Endothelial cell of umbilical vein (primary cell): ENCODE results near the gene TREX2. TPM values are rescaled to one million over a fixed set of nuclear protein-coding genes. Genes with fewer than 3 reads are reported as not detected.

ENCODE experiments used
- BruUV-seq: library from RNA; stranded (reverse); fragments of 400-500 nt; replicated peaks from 2 replicates; lab custom pipeline; 2021; lab: Mats Ljungman, UMichigan
- CTCF ChIA-PET: fragments of 300-600, 350-600 bp; sonication (Branson Sonifier 250); formaldehyde crosslinking; loops from one replicate; lab custom pipeline; 2021; ENCODE audit warnings: antibody characterized with exemption, inconsistent platforms; lab: Charles Lee
- POLR2A ChIA-PET: fragments of 300-600, 350-600 bp; sonication (Branson Sonifier 250); formaldehyde crosslinking; loops from one replicate; lab custom pipeline; 2021; ENCODE audit warnings: antibody characterized with exemption, inconsistent platforms; lab: Charles Lee
- DNase-seq: peaks from one replicate; pipeline ENCODE4 v3.0.0-alpha.2; 2011; ENCODE audit warnings: low read depth, low spot score
- FAIRE-seq: peaks from 2 replicates; lab custom pipeline; 2011; peaks lifted over from hg19 to GRCh38; lab: Jason Lieb, UNC
- H2AFZ ChIP-seq: 2 replicates; pipeline ENCODE4 v1.6.0; 2012; ENCODE audit warnings: low read depth, low read length, control low read depth, inconsistent platforms
- H3K27ac ChIP-seq: 2 replicates; pipeline ENCODE4 v1.5.1; 2011; ENCODE audit warnings: low read depth, mild to moderate bottlenecking, control low read depth, low read length, moderate library complexity; ENCODE audit not compliant: insufficient read depth
- H3K27me3 ChIP-seq, 2 experiments: 2 replicates each; pipeline versions ENCODE4 v1.6.0 to v1.6.1; 2011; ENCODE audit warnings: low read length in 2 of 2, mixed read lengths in 1 of 2; ENCODE audit not compliant: control insufficient read depth in 2 of 2, insufficient read depth in 2 of 2
- H3K36me3 ChIP-seq, 2 experiments: 2 replicates in 1 of 2; 3 replicates in 1 of 2; pipeline ENCODE4 v1.5.1; 2011; ENCODE audit warnings: low read length in 2 of 2, mild to moderate bottlenecking in 1 of 2, moderate library complexity in 1 of 2; ENCODE audit not compliant: control insufficient read depth in 2 of 2, insufficient read depth in 2 of 2; ENCODE audit errors: extremely low read depth in 1 of 2
- H3K4me1 ChIP-seq: 3 replicates; pipeline ENCODE4 v1.5.1; 2011; ENCODE audit warnings: mild to moderate bottlenecking, low read length; ENCODE audit not compliant: control insufficient read depth, insufficient read depth; ENCODE audit errors: extremely low read depth
- H3K4me2 ChIP-seq: 2 replicates; pipeline ENCODE4 v1.6.1; 2011; ENCODE audit warnings: low read length, control low read depth, mixed read lengths; ENCODE audit not compliant: insufficient read depth
- H3K4me3 ChIP-seq, 3 experiments: fragments of 200-600 bp in 1 of 3; sonication (generic), shearing (Covaris generic) in 1 of 3; replicated peaks in 1 of 3; 2 replicates each; pipeline ENCODE4 v1.5.1; 2011 to 2016; ENCODE audit warnings: control low read depth in 3 of 3, low read length in 3 of 3, mild to moderate bottlenecking in 2 of 3, inconsistent platforms in 1 of 3, low read depth in 1 of 3, moderate library complexity in 1 of 3; ENCODE audit not compliant: insufficient read depth in 1 of 3
- H3K79me2 ChIP-seq: 2 replicates; pipeline ENCODE4 v1.6.0; 2012; ENCODE audit warnings: low read length, inconsistent platforms; ENCODE audit not compliant: control insufficient read depth, insufficient read depth
- H3K9ac ChIP-seq: replicated peaks from 2 replicates; pipeline ENCODE3; 2011; ENCODE audit warnings: low read length, control low read depth; ENCODE audit not compliant: insufficient read depth; ENCODE audit errors: extremely low read depth
- H3K9me1 ChIP-seq: replicated peaks from 3 replicates; pipeline ENCODE4 v1.6.0; 2011; ENCODE audit warnings: mild to moderate bottlenecking, low read length; ENCODE audit not compliant: control insufficient read depth, insufficient read depth; ENCODE audit errors: extremely low read depth
- H3K9me3 ChIP-seq: replicated peaks from 2 replicates; pipeline ENCODE4 v1.5.1; 2012; ENCODE audit warnings: low read length, inconsistent platforms; ENCODE audit not compliant: control insufficient read depth, insufficient read depth
- H4K20me1 ChIP-seq: replicated peaks from 2 replicates; pipeline ENCODE3; 2011; ENCODE audit warnings: mild to moderate bottlenecking, low read length; ENCODE audit not compliant: control insufficient read depth, insufficient read depth; ENCODE audit errors: extremely low read depth
- CTCF ChIP-seq, 2 donors: IDR thresholded peaks; 1 replicate in 1 of 2; 2 replicates in 1 of 2; pipeline ENCODE4 v1.5.1; 2011; ENCODE audit warnings: low read length in 2 of 2, mild to moderate bottlenecking in 2 of 2, moderate library complexity in 2 of 2, control low read depth in 1 of 2, inconsistent platforms in 1 of 2, low read depth in 1 of 2; ENCODE audit not compliant: insufficient read depth in 1 of 2; ENCODE audit errors: extremely low read depth in 1 of 2
- EZH2 ChIP-seq: IDR thresholded peaks from 2 replicates; pipeline ENCODE4 v1.6.1; 2012; ENCODE audit warnings: borderline replicate concordance, low read depth, mild to moderate bottlenecking, moderate library complexity, low read length, inconsistent platforms; ENCODE audit not compliant: severe bottlenecking
- FOS ChIP-seq: IDR thresholded peaks from 2 replicates; pipeline ENCODE4 v1.6.1; 2011; ENCODE audit warnings: mild to moderate bottlenecking, low read length, moderate library complexity, borderline replicate concordance; ENCODE audit not compliant: insufficient read depth
- GATA2 ChIP-seq: IDR thresholded peaks from 2 replicates; pipeline ENCODE4 v1.7.0; 2011; ENCODE audit warnings: low read depth, mild to moderate bottlenecking, moderate library complexity, mixed read lengths, low read length; ENCODE audit not compliant: insufficient read length, insufficient read depth
- JUN ChIP-seq: IDR thresholded peaks from 2 replicates; pipeline ENCODE4 v1.6.1; 2011; ENCODE audit warnings: borderline replicate concordance, low read depth; ENCODE audit not compliant: insufficient read length, insufficient read depth
- MAX ChIP-seq: IDR thresholded peaks from 2 replicates; pipeline ENCODE4 v1.6.1; 2011; ENCODE audit not compliant: insufficient read depth, insufficient read length
- MYC ChIP-seq: IDR thresholded peaks from one replicate; pipeline ENCODE4 v1.6.1; 2011; ENCODE audit warnings: mild to moderate bottlenecking, low read depth, low read length
- POLR2A ChIP-seq: IDR thresholded peaks from 2 replicates; pipeline ENCODE4 v1.6.1; 2012; ENCODE audit warnings: low read depth, mild to moderate bottlenecking, control low read depth, low read length
- POLR2AphosphoS5 ChIP-seq: IDR thresholded peaks from 2 replicates; pipeline ENCODE4 v1.6.1; 2012; ENCODE audit warnings: low read depth, mild to moderate bottlenecking, control low read depth, low read length, moderate library complexity; ENCODE audit not compliant: insufficient read depth
- dilution Hi-C: fragments of 300-500 bp; cut with MboI; formaldehyde crosslinking; loops from one replicate; pipeline ENCODE4 v1.15.0; 2019; ENCODE audit warnings: low sequenced_read_pairs; ENCODE audit not compliant: extremely low pct_ligation_motif_present
- intact Hi-C: fragments of 100-400 bp; cut with micrococcal nuclease; formaldehyde crosslinking; loops from one replicate; pipeline ENCODE4 v1.10.0; 2022
- polyA plus RNA-seq, 4 experiments: library from polyadenylated mRNA; depleted of rRNA in 3 of 4; stranded (reverse) in 3 of 4; unstranded in 1 of 4; fragments of >200 nt; gene quantifications; 2 replicates each; pipeline versions ENCODE4 v1.2.1 to v1.2.3, GENCODE V29; 2011 to 2012; ENCODE audit warnings: missing spikeins in 1 of 4
- total RNA-seq: library from RNA; stranded (reverse); gene quantifications from 2 replicates; pipeline ENCODE4 v1.2.3, GENCODE V29; 2021

The TREX2 gene
- total and polyA plus RNA-seq, 2 donors (not counting 3 experiments of a cell fraction or from before 2014, with no cell fraction given), result 0.82 to 0.99 TPM

GRCh38 chrX:153396320-153397195, 49.3 kb downstream of the TREX2 start:
- TF ChIP-seq POLR2A, result no peak
- TF ChIP-seq CTCF (IDR thresholded peaks at IDR 0.05; ENCODE audit: extremely low read depth in 1 of 2, insufficient read depth in 1 of 2, low read depth in 1 of 2, low read length in 2 of 2), result no peak
- TF ChIP-seq MAX, result no peak
- TF ChIP-seq EZH2, result no peak
- TF ChIP-seq JUN, result no peak
- no peak for TF ChIP-seq MYC
- no peak for TF ChIP-seq FOS
- no peak for TF ChIP-seq POLR2AphosphoS5
- TF ChIP-seq GATA2, result no peak
- Histone ChIP-seq H4K20me1 (no peaks in the 10 kb centered on the region), H3K4me2 (no peak overlapping the region), H3K27me3 (no peaks in the 10 kb centered on the region), H3K79me2 (no peaks in the 10 kb centered on the region), H3K9me3 (no peaks in the 10 kb centered on the region), H3K4me3 (no peak overlapping the region), H2AFZ (no peak overlapping the region), H3K4me1 (no peaks in the 10 kb centered on the region), H3K9me1 (no peaks in the 10 kb centered on the region), H3K36me3 (no peaks in the 10 kb centered on the region), H3K9ac (no peak overlapping the region), H3K27ac (no peak overlapping the region)
- CTCF ChIA-PET, result no interaction called here
- POLR2A ChIA-PET, result no interaction called here
- intact Hi-C loops (no loop called here), dilution Hi-C loops (no loop called here)
- DNase-seq, result no peak
- no TSS peak for BruUV-seq
- FAIRE-seq, result no peak
